NB4 (cell line): ENCODE results near the gene TSPAN32.

Source experiments
- DNase-seq: peaks from one replicate; pipeline ENCODE4 v3.0.0; 2010; ENCODE audit warnings: low read depth
- H3K4me3 ChIP-seq: one replicate; pipeline ENCODE4 v1.5.1; 2011; ENCODE audit warnings: mild to moderate bottlenecking, low read depth, low read length, moderate library complexity
- MYC ChIP-seq: IDR thresholded peaks from 2 replicates; pipeline ENCODE4 v1.6.1; 2011; ENCODE audit warnings: low read depth, low read length
- POLR2A ChIP-seq: IDR thresholded peaks from 2 replicates; pipeline ENCODE4 v1.6.1; 2011; ENCODE audit warnings: mild to moderate bottlenecking; ENCODE audit not compliant: insufficient read length; ENCODE audit errors: extremely low read depth
- TF ChIP-seq, protein P1 (sequence below): IDR thresholded peaks from 2 replicates; pipeline ENCODE4 v1.6.1; 2011; ENCODE audit warnings: low read depth, low read length
- TF ChIP-seq, protein P2 (sequence below): IDR thresholded peaks from one replicate; pipeline ENCODE4 v1.5.1; 2012; ENCODE audit warnings: low read depth, low read length

TSPAN32 gene

DNA sequence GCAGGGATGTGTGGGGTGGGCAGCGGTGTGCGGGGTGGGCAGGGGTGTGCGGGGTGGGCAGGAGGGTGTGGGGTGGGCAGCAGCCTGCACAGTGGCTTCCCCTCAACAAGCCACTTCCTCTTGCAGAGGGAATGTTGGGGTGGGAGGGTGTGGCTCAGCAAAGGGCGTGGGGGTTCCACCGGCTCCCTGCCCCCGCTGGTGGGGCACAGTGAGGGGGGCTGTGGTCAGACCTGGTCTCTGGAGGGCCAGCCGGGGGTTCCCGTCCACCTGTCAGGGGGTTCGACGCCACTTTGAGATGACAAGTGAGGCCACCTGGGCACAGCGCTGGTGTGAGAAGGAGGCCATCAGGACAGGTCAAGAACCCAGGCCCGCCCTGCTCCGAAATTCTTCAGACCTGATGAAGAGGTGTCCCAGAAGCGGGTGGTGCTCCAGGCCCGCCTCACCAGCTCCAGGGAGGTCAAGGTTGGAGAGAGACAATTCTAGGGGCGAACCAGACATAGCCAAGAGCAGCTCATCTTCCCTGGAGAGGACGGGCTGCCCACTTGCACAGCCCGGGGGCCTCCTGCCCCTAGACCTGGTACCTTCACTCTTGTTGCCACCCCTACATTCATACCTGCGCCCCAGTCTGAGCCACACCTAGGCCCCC, 1.4 kb upstream of the TSPAN32 start:
- TF ChIP-seq POLR2A (no peak), MYC (peak; percentile 36; the same call in 1 of the 2 replicates)
- TF ChIP-seq, protein P1, sequence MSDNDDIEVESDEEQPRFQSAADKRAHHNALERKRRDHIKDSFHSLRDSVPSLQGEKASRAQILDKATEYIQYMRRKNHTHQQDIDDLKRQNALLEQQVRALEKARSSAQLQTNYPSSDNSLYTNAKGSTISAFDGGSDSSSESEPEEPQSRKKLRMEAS: 0 out of 2 replicates have a peak, but pooled peaks have one; percentile 31
- TF ChIP-seq, protein P2, sequence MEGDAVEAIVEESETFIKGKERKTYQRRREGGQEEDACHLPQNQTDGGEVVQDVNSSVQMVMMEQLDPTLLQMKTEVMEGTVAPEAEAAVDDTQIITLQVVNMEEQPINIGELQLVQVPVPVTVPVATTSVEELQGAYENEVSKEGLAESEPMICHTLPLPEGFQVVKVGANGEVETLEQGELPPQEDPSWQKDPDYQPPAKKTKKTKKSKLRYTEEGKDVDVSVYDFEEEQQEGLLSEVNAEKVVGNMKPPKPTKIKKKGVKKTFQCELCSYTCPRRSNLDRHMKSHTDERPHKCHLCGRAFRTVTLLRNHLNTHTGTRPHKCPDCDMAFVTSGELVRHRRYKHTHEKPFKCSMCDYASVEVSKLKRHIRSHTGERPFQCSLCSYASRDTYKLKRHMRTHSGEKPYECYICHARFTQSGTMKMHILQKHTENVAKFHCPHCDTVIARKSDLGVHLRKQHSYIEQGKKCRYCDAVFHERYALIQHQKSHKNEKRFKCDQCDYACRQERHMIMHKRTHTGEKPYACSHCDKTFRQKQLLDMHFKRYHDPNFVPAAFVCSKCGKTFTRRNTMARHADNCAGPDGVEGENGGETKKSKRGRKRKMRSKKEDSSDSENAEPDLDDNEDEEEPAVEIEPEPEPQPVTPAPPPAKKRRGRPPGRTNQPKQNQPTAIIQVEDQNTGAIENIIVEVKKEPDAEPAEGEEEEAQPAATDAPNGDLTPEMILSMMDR: no peak
- DNase-seq: peak; percentile 75
- H3K4me3 ChIP-seq: peak overlapping the region; percentile 79

- H3K4me3 ChIP-seq: peak overlapping the region; percentile 79
- peak; percentile 78 for DNase-seq
- TF ChIP-seq, protein P1: no peak
- no peak for TF ChIP-seq MYC
- TF ChIP-seq POLR2A: peak; percentile 10
These were observed 730 bp upstream of the TSPAN32 start for GRCh38 chr11:2300936-2301630.

GRCh38 chr11:2302306-2302895, 588 bp downstream of the TSPAN32 start:
- peak; percentile 79 for DNase-seq
- TF ChIP-seq POLR2A (no peak), MYC (no peak)
- TF ChIP-seq, protein P2: no peak
- TF ChIP-seq, protein P1: no peak
- peak overlapping the region; percentile 76 for H3K4me3 ChIP-seq

- peak; percentile 34 for DNase-seq
- TF ChIP-seq POLR2A (no peak), MYC (no peak)
- TF ChIP-seq, protein P1: 0 out of 2 replicates have a peak, but pooled peaks have one; percentile 5
- TF ChIP-seq, protein P2: no peak
- H3K4me3 ChIP-seq: peak overlapping the region; percentile 76
These were observed 1.2 kb downstream of the TSPAN32 start for GRCh38 chr11:2302896-2303626.

GRCh38 chr11:2303627-2304505, 2.1 kb downstream of the TSPAN32 start:
- TF ChIP-seq, protein P1: no peak
- TF ChIP-seq POLR2A (no peak), MYC (no peak)
- TF ChIP-seq, protein P2: no peak
- H3K4me3 ChIP-seq: peak overlapping the region; percentile 76

More at GRCh38 chr11:2303627-2304505, 2.1 kb downstream of the TSPAN32 start:
- DNase-seq: peak; percentile 46
